ENCODE data around the gene ZNF273. TPM values are rescaled to one million over a fixed set of nuclear protein-coding genes. Genes with fewer than 3 reads are reported as not detected.

The ZNF273 gene
- total and polyA plus RNA-seq, 2 experiments from 2014 or later, result 2.1 to 4.8 TPM

GRCh38 chr7:64951250-64951848 lies 48.3 kb downstream of the ZNF273 start:
- no peaks in the 10 kb centered on the region for H4K20me1 ChIP-seq (ENCODE audit: insufficient read depth)
- H3K36me3 ChIP-seq (ENCODE audit: low read depth), result no peaks in the 10 kb centered on the region
- peak; percentile 58 for DNase-seq
- WGBS, 2 experiments (ENCODE audit: low coverage in 1 of 2, low lambda C conversion rate in 2 of 2, missing lambda C conversion rate in 2 of 2), result 0% methylated on average over 1 of the region's 1 CpG
- no peaks in the 10 kb centered on the region for H3K79me2 ChIP-seq (ENCODE audit: insufficient read depth)
- TF ChIP-seq EZH2phosphoT487 (IDR thresholded peaks at IDR 0.05; ENCODE audit: insufficient read depth, low read depth) (no peak), EZH2 (IDR thresholded peaks at IDR 0.05; ENCODE audit: insufficient read depth, poor library complexity, severe bottlenecking) (no peak)
- no peak overlapping the region for H3K4me2 ChIP-seq (ENCODE audit: unreplicated experiment)
- H3K4me3 ChIP-seq, result no peak overlapping the region
- peaks cover 25% of the 10 kb centered on the region for H3K27me3 ChIP-seq (replicated peaks; ENCODE audit: insufficient read depth)
- in situ Hi-C loops (cut with MboI), result no loop called here
- no peaks in the 10 kb centered on the region for H3F3A ChIP-seq (ENCODE audit: insufficient read depth)
- no peak overlapping the region for H2AFZ ChIP-seq
- no peaks in the 10 kb centered on the region for H3K9me3 ChIP-seq (ENCODE audit: low read depth)
- H3K4me1 ChIP-seq (ENCODE audit: insufficient read depth), result no peaks in the 10 kb centered on the region
- H3K9me2 ChIP-seq (ENCODE audit: insufficient read depth), result no peaks in the 10 kb centered on the region
- no peak overlapping the region for H3K27ac ChIP-seq
- H3K9ac ChIP-seq, result no peak overlapping the region

GRCh38 chr7:64959072-64959747 lies 56.1 kb downstream of the ZNF273 start:
- H3K9me3 ChIP-seq (ENCODE audit: low read depth), result no peaks in the 10 kb centered on the region
- H3K27me3 ChIP-seq (replicated peaks; ENCODE audit: insufficient read depth), result no peaks in the 10 kb centered on the region
- DNase-seq, result no peak
- H4K20me1 ChIP-seq (ENCODE audit: insufficient read depth), result no peaks in the 10 kb centered on the region
- TF ChIP-seq EZH2phosphoT487 (IDR thresholded peaks at IDR 0.05; ENCODE audit: insufficient read depth, low read depth) (no peak), EZH2 (IDR thresholded peaks at IDR 0.05; ENCODE audit: insufficient read depth, poor library complexity, severe bottlenecking) (no peak)
- H2AFZ ChIP-seq, result no peak overlapping the region
- H3K4me2 ChIP-seq (ENCODE audit: unreplicated experiment), result no peak overlapping the region
- no peaks in the 10 kb centered on the region for H3K36me3 ChIP-seq (ENCODE audit: low read depth)
- WGBS, 2 experiments (ENCODE audit: low coverage in 1 of 2, low lambda C conversion rate in 2 of 2, missing lambda C conversion rate in 2 of 2), result 27% methylated on average over 3 of the region's 3 CpGs
- no peak overlapping the region for H3K27ac ChIP-seq
- H3K9ac ChIP-seq, result no peak overlapping the region
- H3K79me2 ChIP-seq (ENCODE audit: insufficient read depth), result no peaks in the 10 kb centered on the region
- in situ Hi-C loops (cut with MboI), result no loop called here
- H3K4me3 ChIP-seq, result no peak overlapping the region
- H3K9me2 ChIP-seq (ENCODE audit: insufficient read depth), result no peaks in the 10 kb centered on the region
- no peaks in the 10 kb centered on the region for H3F3A ChIP-seq (ENCODE audit: insufficient read depth)
- H3K4me1 ChIP-seq (ENCODE audit: insufficient read depth), result no peaks in the 10 kb centered on the region

DNA sequence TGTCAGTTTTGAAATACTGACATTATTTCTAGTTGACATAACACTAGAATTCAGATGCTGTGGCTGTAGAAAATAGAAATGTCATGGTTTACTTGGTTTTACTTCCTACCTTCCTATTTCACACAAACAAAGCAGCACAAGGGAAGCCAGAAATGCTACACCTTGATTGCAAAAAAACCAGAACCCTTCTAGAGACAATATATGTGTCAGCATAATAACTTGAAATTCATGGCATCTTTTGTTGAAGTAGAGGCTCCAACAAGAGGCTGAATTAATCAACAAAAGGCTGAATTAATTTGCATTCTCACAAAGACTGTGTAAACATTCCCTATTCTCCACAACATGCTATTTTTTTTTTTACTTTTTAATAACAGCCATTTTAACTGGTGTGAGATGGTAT lies 62.5 kb downstream of the ZNF273 start:
- in situ Hi-C loops (cut with MboI), result no loop called here
- no peak overlapping the region for H2AFZ ChIP-seq
- TF ChIP-seq EZH2 (IDR thresholded peaks at IDR 0.05; ENCODE audit: insufficient read depth, poor library complexity, severe bottlenecking), result no peak
- TF ChIP-seq EZH2phosphoT487 (IDR thresholded peaks at IDR 0.05; ENCODE audit: insufficient read depth, low read depth), result no peak
- H3K9me3 ChIP-seq (ENCODE audit: low read depth), result peaks cover 3% of the 10 kb centered on the region
- no peak overlapping the region for H3K9ac ChIP-seq
- H3F3A ChIP-seq (ENCODE audit: insufficient read depth), result no peaks in the 10 kb centered on the region
- no peak overlapping the region for H3K4me2 ChIP-seq (ENCODE audit: unreplicated experiment)
- H3K4me1 ChIP-seq (ENCODE audit: insufficient read depth), result no peaks in the 10 kb centered on the region
- H3K36me3 ChIP-seq (ENCODE audit: low read depth), result no peaks in the 10 kb centered on the region
- H3K79me2 ChIP-seq (ENCODE audit: insufficient read depth), result no peaks in the 10 kb centered on the region
- DNase-seq, result no peak
- no peak overlapping the region for H3K4me3 ChIP-seq
- no peaks in the 10 kb centered on the region for H4K20me1 ChIP-seq (ENCODE audit: insufficient read depth)
- no peak overlapping the region for H3K27ac ChIP-seq
- no peaks in the 10 kb centered on the region for H3K9me2 ChIP-seq (ENCODE audit: insufficient read depth)
- no peaks in the 10 kb centered on the region for H3K27me3 ChIP-seq (replicated peaks; ENCODE audit: insufficient read depth)

DNA sequence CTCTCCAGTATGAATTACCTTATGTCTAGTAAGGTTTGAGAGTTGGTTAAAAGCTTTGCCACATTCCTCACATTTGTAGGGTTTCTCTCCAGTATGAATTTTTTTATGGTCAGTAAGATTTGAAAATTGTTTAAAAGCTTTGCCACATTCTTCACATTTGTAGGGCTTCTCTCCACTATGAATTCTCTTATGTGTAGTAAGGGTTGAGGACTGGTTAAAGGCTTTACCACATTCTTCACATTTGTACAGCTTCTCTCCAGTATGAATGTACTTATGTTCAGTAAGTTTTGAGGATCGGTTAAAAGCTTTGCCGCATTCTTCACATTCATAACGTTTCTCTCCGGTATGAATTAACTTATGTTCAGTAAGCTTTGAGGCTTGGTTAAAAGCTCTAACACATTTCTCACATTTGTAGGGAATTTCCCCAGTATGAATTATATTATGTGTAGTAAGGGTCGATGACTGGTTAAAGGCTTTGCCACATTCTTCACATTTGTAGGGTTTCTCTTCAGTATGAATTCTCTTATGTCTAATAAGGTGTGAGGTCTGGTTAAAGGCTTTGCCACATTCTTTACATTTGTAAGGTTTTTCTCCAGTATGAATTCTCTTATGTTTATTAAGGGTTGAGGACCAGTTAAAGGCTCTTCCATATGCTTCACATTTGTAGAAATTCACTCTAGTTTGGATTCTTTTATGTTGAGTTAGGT lies 75.6 kb downstream of the ZNF273 start:
- no peak overlapping the region for H3K27ac ChIP-seq
- H3K9me2 ChIP-seq (ENCODE audit: insufficient read depth), result no peaks in the 10 kb centered on the region
- H3K27me3 ChIP-seq (replicated peaks; ENCODE audit: insufficient read depth), result no peaks in the 10 kb centered on the region
- H3K4me2 ChIP-seq (ENCODE audit: unreplicated experiment), result no peak overlapping the region
- H3K9ac ChIP-seq, result no peak overlapping the region
- no peak overlapping the region for H2AFZ ChIP-seq
- WGBS, 2 experiments (ENCODE audit: low coverage in 1 of 2, low lambda C conversion rate in 2 of 2, missing lambda C conversion rate in 2 of 2), result 88 to 98% methylated on average over 5 of the region's 5 CpGs
- H3K79me2 ChIP-seq (ENCODE audit: insufficient read depth), result no peaks in the 10 kb centered on the region
- DNase-seq, result no peak
- H3K9me3 ChIP-seq (ENCODE audit: low read depth), result peaks cover 26% of the 10 kb centered on the region
- no peak for TF ChIP-seq EZH2 (IDR thresholded peaks at IDR 0.05; ENCODE audit: insufficient read depth, poor library complexity, severe bottlenecking)
- no peak for TF ChIP-seq EZH2phosphoT487 (IDR thresholded peaks at IDR 0.05; ENCODE audit: insufficient read depth, low read depth)
- no peaks in the 10 kb centered on the region for H4K20me1 ChIP-seq (ENCODE audit: insufficient read depth)
- peaks cover 51% of the 10 kb centered on the region for H3K36me3 ChIP-seq (ENCODE audit: low read depth)
- in situ Hi-C loops (cut with MboI), result no loop called here
- H3K4me3 ChIP-seq, result no peak overlapping the region
- no peaks in the 10 kb centered on the region for H3F3A ChIP-seq (ENCODE audit: insufficient read depth)
- no peaks in the 10 kb centered on the region for H3K4me1 ChIP-seq (ENCODE audit: insufficient read depth)

Other genes with a start within 250 kb of the ZNF273 start
- 2.8 and 3.2 TPM in 2 replicates for gene ZNF107, start 237.1 kb upstream of the ZNF273 start, total RNA-seq (2014; rRNA removed; shearing (Covaris generic))
- 1.6 and 2.5 TPM in 2 replicates for gene ZNF107, start 237.1 kb upstream of the ZNF273 start, polyA plus RNA-seq (2016; fragmentation: Nextera tagmentation; extraction: Ambion mirVana)
- 5.6 and 7.6 TPM in 2 replicates for gene ZNF138, start 108.8 kb upstream of the ZNF273 start, total RNA-seq (2014; rRNA removed; shearing (Covaris generic))
- gene ZNF138, start 108.8 kb upstream of the ZNF273 start, polyA plus RNA-seq (2016; fragmentation: Nextera tagmentation; extraction: Ambion mirVana), result 3.1 and 3.4 TPM in 2 replicates
- gene ZNF117, start 87.8 kb downstream of the ZNF273 start, total RNA-seq (2014; rRNA removed; shearing (Covaris generic)), result 2.8 and 4.3 TPM in 2 replicates
- 0.81 and 1.2 TPM in 2 replicates for gene ZNF117, start 87.8 kb downstream of the ZNF273 start, polyA plus RNA-seq (2016; fragmentation: Nextera tagmentation; extraction: Ambion mirVana)
- 4.8 and 6.4 TPM in 2 replicates for gene ERV3-1, start 103.4 kb downstream of the ZNF273 start, total RNA-seq (2014; rRNA removed; shearing (Covaris generic))
- gene ERV3-1, start 103.4 kb downstream of the ZNF273 start, polyA plus RNA-seq (2016; fragmentation: Nextera tagmentation; extraction: Ambion mirVana), result 5.9 and 8.1 TPM in 2 replicates